Daoy (cell line): Measurements from ENCODE around the gene AMY2A. TPM values are rescaled to one million over a fixed set of nuclear protein-coding genes. Genes with fewer than 3 reads are reported as not detected.
"Not testable (repeated sequence)": the region's sequence is repeated elsewhere in the genome, so short reads cannot be mapped to it uniquely, and the experiment has no call there.

Experiments used
- DNase-seq: peaks from one replicate; pipeline ENCODE4 v3.0.0-alpha.2; 2015; ENCODE audit warnings: low read depth
- total RNA-seq: library from RNA; depleted of rRNA; stranded (reverse); fragments of >200 nt; shearing (Covaris generic); gene quantifications from 2 replicates; pipeline ENCODE4 v1.2.3, GENCODE V29; 2014; rRNA removed

The AMY2A gene
- total RNA-seq: not detected in 2 replicates

DNA sequence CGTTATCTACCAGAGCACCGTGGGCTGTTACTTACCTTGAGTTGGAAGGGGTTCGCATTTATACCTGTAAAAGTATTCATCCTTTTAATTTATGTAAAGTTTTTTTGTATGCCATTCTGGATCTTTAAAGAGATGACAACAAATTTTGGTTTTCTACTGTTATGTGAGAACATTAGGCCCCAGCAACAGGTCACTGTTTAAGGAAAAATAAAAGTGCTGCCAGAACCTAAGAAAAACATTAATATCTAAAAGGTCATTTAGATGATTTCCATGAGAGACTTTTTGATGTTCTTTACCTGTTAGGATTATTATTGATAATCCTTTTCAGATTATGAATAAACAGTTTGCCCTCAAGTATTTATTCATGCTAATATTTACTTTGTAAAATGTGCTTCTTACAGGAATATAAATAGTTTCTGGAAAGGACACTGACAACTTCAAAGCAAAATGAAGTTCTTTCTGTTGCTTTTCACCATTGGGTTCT, at the start of gene AMY2A:
AMY2A (plus strand) TSS at position 434 of the 484 bp plus-strand sequence; CDS start at position 448, 14 bp downstream.
- not testable (repeated sequence) for DNase-seq

DNA sequence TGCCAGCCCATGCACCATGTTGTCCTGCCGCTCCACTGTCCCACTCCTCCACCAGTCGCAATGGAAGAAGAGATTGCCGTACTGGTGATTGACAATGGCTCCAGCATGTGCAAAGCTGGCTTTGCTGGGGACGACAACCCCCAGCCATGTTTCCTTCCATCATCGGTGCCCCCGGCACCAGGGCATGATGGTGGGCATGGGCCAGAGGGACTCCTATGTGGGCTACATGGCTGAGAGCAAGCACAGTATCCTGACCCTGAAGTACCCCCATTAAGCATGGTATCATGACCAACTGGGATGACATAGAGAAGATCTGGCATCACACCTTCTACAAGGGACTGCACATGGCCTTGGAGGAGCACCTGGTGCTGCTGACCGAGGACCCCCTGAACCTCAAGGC, 47.7 kb upstream of the AMY2A start:
- DNase-seq: no peak

DNA sequence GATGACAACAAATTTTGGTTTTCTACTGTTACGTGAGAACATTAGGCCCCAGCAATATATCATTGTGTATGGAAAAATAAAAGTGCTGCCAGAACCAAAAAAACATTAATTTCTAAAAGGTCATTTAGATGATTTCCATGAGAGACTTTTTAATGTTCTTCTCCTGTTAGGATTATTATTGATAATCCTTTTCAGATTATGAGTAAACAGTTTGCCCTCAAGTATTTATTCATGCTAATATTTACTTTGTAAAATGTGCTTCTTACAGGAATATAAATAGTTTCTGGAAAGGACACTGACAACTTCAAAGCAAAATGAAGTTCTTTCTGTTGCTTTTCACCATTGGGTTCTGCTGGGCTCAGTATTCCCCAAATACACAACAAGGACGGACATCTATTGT, 45.9 kb upstream of the AMY2A start, which contains the start of gene AMY2B:
AMY2B (plus strand) TSS at position 301 of the 400 bp plus-strand sequence; CDS start at position 315, 14 bp downstream.
- DNase-seq: not testable (repeated sequence)

DNA sequence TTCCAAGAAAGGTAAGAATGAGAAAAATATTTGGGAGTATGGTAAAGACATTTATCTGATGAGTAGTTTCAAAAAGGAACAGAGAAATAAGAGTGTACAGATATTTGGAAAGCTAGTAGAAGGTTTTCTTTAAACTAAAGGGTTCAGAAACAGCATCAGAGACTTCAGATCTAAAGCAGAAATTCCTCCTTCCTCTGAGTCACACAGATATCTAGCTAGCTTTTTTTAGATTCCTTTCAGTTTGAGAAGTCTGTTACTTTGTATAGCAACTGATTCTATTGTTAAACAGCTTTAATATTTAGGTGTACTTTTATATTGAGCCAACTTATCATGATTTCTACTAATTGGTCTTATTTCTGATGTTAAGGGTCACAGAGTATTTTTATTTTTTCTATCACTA, 41.2 kb upstream of the AMY2A start:
- DNase-seq: no peak

DNA sequence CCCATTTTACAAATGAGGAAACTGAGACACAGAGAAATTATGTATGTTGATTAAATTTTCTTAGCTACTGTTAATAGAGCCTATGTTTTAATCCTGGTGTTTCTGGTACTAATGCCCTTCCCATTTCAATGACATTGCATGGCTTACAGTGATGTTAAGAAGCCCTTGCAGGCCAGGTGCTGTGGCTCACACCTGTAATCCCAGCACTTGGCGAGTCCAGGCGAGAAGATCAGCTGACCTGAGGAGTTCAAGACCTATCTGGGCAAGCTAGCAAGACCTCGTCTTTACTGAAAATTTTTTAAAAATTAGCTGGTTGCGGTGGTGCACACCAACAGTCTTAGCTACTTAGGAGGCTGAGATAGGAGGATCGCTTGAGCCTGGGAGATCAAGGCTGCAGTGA, 40.4 kb upstream of the AMY2A start:
- DNase-seq: not testable (repeated sequence)

DNA sequence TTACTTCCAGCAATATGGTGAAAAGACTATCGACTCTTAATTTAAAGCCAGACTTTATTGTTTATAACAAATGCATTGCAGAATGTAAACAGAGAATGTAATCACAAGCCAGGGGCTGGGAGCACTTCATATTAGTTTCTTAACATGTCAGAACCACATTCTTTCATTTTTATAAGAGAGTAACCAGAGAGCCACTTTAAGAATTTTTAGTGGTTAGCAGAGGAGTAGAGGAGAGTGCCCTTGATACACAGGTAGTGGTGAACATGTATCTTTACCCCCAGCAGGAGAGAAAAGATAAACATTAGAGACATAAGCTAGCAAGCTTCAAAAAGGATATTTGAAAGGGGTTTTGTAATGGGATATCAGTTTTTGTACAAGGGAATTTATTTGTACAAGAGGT, 34.8 kb upstream of the AMY2A start:
- DNase-seq: no peak

DNA sequence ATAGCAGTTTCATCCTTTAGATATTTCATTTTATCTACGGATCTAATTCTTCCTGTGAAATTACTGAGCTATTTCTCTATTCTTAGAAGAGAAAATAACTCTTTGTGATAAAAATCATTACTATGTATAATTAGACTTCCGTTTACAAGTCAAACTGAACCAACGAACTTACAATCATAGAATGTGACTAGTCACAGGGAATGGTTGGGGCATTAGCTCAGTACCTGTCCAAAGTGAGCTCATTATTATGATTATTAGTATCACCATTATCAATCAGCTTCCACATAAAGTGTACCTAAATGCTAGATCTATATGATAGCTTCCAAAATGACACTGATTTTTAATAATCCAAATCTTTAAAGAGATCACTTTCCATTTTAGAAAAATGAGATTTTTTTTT, 33.3 kb upstream of the AMY2A start:
- DNase-seq: no peak

DNA sequence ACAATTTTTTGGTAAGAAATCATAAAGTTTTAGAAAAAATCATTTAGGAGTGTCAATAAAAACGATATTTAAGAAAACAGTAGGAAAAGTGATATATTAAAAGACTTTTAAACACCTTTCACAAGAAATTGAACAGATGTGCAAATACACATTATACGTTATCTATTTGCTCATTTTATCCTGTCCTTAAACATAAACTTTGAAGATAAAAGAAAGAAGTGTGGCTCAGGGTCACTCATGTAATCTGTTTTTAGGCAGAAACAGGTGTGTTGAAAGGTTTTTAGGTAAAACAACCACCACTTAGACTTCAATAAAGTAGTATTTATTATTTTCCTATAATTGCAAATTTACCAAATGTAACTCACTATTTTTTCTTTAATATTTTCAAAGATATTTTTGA, 32.7 kb upstream of the AMY2A start:
- no peak for DNase-seq

DNA sequence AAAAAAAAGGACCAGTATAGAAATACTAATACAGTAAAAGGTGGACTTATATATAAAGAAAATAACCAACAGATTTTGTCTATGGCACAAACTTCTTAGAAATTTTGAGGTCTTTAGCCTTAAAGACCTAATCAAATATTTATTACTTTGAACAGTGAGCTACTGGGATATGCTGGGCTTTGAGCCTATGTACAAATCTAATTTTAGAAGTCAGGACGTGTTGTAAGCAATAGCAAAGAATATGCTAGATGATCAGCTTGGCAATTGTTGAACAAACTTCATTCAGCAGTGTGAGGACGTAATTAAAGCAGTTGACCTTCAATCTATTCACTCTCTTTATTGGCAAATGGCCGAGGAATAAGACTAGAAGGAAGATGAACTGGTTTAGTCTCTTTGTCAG, 14.5 kb upstream of the AMY2A start:
- DNase-seq: not testable (repeated sequence)

DNA sequence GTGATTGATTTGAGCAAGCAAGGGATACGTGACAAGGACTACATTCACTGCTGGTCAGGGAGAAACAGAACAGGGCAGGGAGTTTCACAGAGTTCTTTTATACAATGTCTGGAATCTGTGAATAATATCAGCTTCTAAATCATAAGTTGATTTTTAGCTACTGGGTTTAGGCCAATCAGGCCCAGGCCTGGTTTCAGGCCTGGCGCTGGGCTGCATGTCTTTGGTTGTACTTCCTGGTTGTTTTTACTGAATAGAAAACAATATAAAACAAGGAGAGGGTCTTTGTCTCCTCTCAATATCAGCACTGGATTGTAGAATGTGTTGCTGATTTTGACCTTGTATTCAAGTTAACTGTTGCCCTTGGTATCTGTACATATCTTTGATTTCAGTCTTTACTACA, 865 bp upstream of the AMY2A start:
- no peak for DNase-seq

DNA sequence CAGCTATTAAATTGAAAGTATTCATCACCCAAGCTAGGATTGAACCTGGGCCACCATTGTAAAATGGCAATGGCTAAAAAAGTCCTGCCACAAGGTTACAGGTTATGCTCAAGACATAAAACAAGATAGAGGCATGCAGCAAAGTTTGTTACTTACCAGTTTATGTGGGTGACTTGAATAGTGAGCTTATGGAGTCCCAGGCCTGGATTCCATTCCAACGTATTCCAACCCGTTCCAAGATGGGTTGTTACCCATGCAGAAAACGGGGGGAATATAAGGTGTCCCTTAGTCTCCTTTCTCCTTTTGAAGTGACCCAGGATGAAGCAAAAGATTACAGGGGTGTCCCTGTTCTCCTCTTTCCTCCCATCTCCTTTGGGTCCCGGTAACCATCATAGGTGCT, 10.2 kb downstream of the AMY2A start:
- not testable (repeated sequence) for DNase-seq

DNA sequence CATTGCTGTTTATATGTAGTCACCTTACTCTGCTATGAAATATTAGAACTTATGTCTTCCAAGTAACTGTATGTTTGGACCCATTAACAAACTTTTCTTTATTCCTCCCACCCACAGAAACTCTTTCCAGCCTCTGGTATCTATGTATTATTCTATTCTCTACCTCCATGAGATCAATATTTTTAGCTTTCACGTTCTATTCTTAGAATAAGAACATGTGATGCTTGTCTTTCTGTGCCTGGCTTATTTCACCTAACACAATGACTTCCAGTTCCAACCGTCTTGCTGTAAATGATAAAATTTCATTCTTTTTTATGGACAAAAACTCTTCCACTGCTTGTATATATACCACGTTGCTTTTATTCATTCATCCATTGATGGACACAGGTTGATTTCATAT, 24.0 kb downstream of the AMY2A start:
- DNase-seq: not testable (repeated sequence)

DNA sequence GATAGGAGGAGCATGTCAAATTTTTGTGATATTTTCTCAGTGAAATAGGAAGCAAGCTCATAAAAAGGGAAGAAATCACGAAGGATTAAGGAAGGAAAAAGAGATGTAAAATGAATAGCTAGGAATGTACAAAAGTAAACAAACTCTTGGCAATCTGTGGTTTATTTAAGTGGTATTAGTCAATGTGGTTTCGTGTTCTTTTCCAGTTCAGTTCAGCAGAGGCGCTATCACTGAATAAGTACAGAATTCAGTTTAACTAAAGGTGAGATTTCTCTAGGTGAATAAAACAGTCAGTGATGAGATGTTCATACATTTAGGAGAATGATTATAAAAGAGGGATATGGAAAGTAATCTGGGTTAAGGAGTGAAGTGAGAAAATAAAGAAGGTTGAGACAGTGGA, 26.7 kb downstream of the AMY2A start:
- DNase-seq: not testable (repeated sequence)

DNA sequence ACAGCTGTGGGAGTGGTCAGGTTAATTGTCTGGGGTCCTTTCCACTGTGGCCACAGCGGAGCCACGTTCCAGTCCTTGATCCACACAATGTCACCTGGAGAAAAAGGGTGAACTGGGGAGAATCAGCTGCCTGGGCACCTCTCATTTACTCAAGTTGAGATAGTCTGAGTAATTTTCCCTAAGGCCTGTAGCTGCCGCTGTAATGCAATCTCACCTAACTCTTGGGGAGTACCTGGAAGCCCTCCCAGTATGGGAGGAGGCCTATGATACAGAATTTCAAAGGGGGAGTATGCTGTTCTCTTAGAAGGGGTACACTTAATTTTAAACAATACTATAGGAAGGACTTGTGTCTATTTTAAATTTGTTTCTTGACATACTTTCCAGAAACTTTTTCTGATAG, 33.1 kb downstream of the AMY2A start:
- DNase-seq: not testable (repeated sequence)

DNA sequence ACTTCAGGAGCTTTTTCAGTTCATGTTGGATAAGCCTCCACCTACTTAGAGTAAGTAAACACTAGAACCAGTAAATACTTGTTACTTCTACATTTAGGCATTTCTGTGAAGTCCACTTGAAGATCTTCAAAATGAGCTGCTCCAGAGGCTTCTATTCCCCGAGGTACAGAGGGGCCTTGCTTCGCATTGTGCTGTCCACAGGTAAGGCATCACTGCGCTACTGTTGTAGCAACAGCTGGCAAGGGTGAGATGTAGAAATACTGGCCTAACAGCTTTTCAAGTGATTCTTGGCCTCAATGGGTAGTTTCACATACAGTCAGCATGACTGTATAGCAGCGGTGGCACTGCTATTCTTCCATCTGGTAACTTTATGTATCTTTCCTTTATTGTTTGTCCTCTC, 33.7 kb downstream of the AMY2A start:
- not testable (repeated sequence) for DNase-seq

DNA sequence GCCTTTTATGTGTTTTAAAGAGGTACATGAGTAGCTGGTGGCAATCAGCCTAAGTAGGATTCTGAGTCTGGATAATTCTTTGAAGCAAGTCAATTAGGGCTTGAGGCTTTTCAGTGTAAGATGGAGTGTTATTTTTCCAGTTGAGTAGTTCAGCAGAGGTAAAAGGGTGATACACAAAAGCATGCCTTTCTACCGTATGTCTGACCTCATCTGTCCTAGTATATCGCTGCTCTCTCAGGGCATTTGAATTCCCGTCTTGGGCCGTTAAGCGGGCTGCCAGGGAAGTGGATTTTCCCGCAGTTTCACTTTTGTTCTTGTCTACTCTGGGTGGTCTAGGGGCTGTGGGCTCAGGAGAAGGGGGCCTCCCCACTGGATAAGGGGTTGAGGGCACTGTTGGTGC, 36.9 kb downstream of the AMY2A start:
- not testable (repeated sequence) for DNase-seq

DNA sequence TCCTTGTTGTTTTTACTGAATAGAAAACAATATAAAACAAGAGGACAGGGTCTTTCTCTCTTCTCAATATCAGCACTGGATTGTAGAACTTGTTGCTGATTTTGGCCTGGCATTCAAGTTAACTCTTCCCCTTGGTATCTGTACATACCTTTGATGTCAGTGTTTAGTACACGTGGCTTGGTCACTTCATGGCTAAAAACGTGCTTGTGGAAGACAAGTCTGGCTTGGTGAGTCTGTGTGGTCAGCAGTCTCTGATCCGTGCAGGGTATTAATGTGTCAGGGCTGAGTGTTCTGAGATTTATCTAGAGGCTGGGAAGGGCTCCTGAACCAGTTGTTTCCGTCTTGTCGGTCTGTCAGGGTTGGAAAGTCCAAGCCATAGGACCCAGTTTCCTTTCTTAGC, 38.2 kb downstream of the AMY2A start, which contains the start of gene AMY1A:
AMY1A (plus strand) TSS at position 301 of the 400 bp plus-strand sequence. CDS start 571 bp downstream, outside the sequence.
- not testable (repeated sequence) for DNase-seq

Other genes starting within 250 kb of the AMY2A start
- gene RNPC3, start 91.7 kb upstream of the AMY2A start, total RNA-seq: 4.1 and 5.9 TPM in 2 replicates
- 0.86 TPM in 1 of 2 replicates, not detected in the other for gene AMY2B, start 45.8 kb upstream of the AMY2A start, total RNA-seq
- gene AMY1A, start 38.3 kb downstream of the AMY2A start, total RNA-seq: not detected in 2 replicates
- gene AMY1B, start 78.8 kb downstream of the AMY2A start, total RNA-seq: not detected in 2 replicates
- gene AMY1C, start 132.5 kb downstream of the AMY2A start, total RNA-seq: not detected in 2 replicates